Measurements from ENCODE around the gene BCL7C.
A peak's percentile ranks its signal among the peaks of the same experiment; 100 is the strongest.
"Not testable (repeated sequence)": the region's sequence is repeated elsewhere in the genome, so short reads cannot be mapped to it uniquely, and the experiment has no call there.

BCL7C gene

GRCh38 chr16:30893744-30894539 lies at the start of gene BCL7C:
BCL7C (minus strand) TSS chr16:30894077; CDS start chr16:30893944, 133 bp downstream.
- peak; percentile 79 for DNase-seq

- DNase-seq = no peak
Measured at GRCh38 chr16:30942426-30942806, 48.5 kb upstream of the BCL7C start.

- DNase-seq = peak; percentile 69
Measured at GRCh38 chr16:30941600-30942425, 47.9 kb upstream of the BCL7C start.

- DNase-seq = not testable (repeated sequence)
Measured at GRCh38 chr16:30939571-30939970, 45.7 kb upstream of the BCL7C start.

GRCh38 chr16:30937692-30938091 lies 43.8 kb upstream of the BCL7C start:
- DNase-seq = peak; percentile 81

GRCh38 chr16:30934827-30935557 lies 41.1 kb upstream of the BCL7C start:
- DNase-seq = peak; percentile 95

- DNase-seq = no peak
Measured at GRCh38 chr16:30931068-30931650, 37.3 kb upstream of the BCL7C start.

GRCh38 chr16:30930160-30930571 lies 36.3 kb upstream of the BCL7C start:
- no peak for DNase-seq

- DNase-seq = no peak
Measured at GRCh38 chr16:30929167-30929566, 35.3 kb upstream of the BCL7C start.

GRCh38 chr16:30928390-30928789 lies 34.5 kb upstream of the BCL7C start:
- DNase-seq = no peak

GRCh38 chr16:30927789-30928378 lies 34.0 kb upstream of the BCL7C start:
- peak; percentile 9 for DNase-seq

- no peak for DNase-seq
Measured at GRCh38 chr16:30926937-30927788, 33.3 kb upstream of the BCL7C start.

- DNase-seq = no peak
Measured at GRCh38 chr16:30925995-30926811, 32.3 kb upstream of the BCL7C start.

- no peak for DNase-seq
Measured at GRCh38 chr16:30925632-30925987, 31.7 kb upstream of the BCL7C start.

GRCh38 chr16:30924913-30925631 lies 31.2 kb upstream of the BCL7C start:
- DNase-seq = no peak

- no peak for DNase-seq
Measured at GRCh38 chr16:30924076-30924912, 30.4 kb upstream of the BCL7C start.

- DNase-seq = no peak
Measured at GRCh38 chr16:30923554-30924075, 29.7 kb upstream of the BCL7C start, which contains the start of gene FBXL19. FBXL19 (plus strand) TSS chr16:30923572; CDS start chr16:30925755, 2,183 bp downstream.

- DNase-seq = peak; percentile 99
Measured at GRCh38 chr16:30922960-30923535, 29.2 kb upstream of the BCL7C start.
